Stimulated activated CD4-positive, alpha-beta T cell treated with anti-CD3 and anti-CD28 coated beads, TNF-alpha, amount 100 ng/mL, for 24 hours (primary cell): ENCODE results near the gene NPHP1.
"Not testable (repeated sequence)": the region's sequence is repeated elsewhere in the genome, so short reads cannot be mapped to it uniquely, and the experiment has no call there.

Experiments used
- DNase-seq, 3 experiments: peaks; one replicate each; pipeline ENCODE4 v3.0.0-alpha.2; 2020; ENCODE audit warnings: low read depth in 3 of 3

NPHP1 gene

GRCh38 chr2:110104025-110104771 is 100.6 kb downstream of the NPHP1 start:
- DNase-seq: no peak

GRCh38 chr2:110103061-110103961 is 101.5 kb downstream of the NPHP1 start:
- no peak for DNase-seq

GRCh38 chr2:110101901-110102803 is 102.7 kb downstream of the NPHP1 start:
- no peak for DNase-seq

GRCh38 chr2:110101280-110101844 is 103.5 kb downstream of the NPHP1 start:
- no peak for DNase-seq

GRCh38 chr2:110100880-110101279 is 103.9 kb downstream of the NPHP1 start:
- not testable (repeated sequence) for DNase-seq

- DNase-seq: no peak
Observed at GRCh38 chr2:110100480-110100879, 104.3 kb downstream of the NPHP1 start.

GRCh38 chr2:110099471-110100225 is 105.2 kb downstream of the NPHP1 start:
- DNase-seq: no peak

GRCh38 chr2:110099038-110099425 is 105.8 kb downstream of the NPHP1 start:
- no peak for DNase-seq

GRCh38 chr2:110097506-110098220 is 107.2 kb downstream of the NPHP1 start:
- no peak for DNase-seq

- DNase-seq: no peak
Observed at GRCh38 chr2:110095994-110096633, 108.7 kb downstream of the NPHP1 start.

GRCh38 chr2:110094884-110095534 is 109.8 kb downstream of the NPHP1 start:
- DNase-seq: not testable (repeated sequence)

GRCh38 chr2:110093924-110094323 is 110.9 kb downstream of the NPHP1 start:
- not testable (repeated sequence) for DNase-seq

- not testable (repeated sequence) for DNase-seq
Observed at GRCh38 chr2:110090164-110090563, 114.6 kb downstream of the NPHP1 start.

- DNase-seq: not testable (repeated sequence)
Observed at GRCh38 chr2:110083757-110084156, 121.1 kb downstream of the NPHP1 start.

GRCh38 chr2:110083162-110083561 is 121.7 kb downstream of the NPHP1 start:
- DNase-seq: not testable (repeated sequence)

GRCh38 chr2:110078104-110078503 is 126.7 kb downstream of the NPHP1 start:
- not testable (repeated sequence) for DNase-seq

GRCh38 chr2:110075896-110076295 is 128.9 kb downstream of the NPHP1 start:
- not testable (repeated sequence) for DNase-seq
